AG08395 (cell line): ENCODE measurements around the gene DCAF12L1.

Experiments
- DNase-seq: peaks from one replicate; pipeline ENCODE4 v3.0.0; 2012; ENCODE audit warnings: mixed read lengths, low spot score

Gene DCAF12L1

DNA sequence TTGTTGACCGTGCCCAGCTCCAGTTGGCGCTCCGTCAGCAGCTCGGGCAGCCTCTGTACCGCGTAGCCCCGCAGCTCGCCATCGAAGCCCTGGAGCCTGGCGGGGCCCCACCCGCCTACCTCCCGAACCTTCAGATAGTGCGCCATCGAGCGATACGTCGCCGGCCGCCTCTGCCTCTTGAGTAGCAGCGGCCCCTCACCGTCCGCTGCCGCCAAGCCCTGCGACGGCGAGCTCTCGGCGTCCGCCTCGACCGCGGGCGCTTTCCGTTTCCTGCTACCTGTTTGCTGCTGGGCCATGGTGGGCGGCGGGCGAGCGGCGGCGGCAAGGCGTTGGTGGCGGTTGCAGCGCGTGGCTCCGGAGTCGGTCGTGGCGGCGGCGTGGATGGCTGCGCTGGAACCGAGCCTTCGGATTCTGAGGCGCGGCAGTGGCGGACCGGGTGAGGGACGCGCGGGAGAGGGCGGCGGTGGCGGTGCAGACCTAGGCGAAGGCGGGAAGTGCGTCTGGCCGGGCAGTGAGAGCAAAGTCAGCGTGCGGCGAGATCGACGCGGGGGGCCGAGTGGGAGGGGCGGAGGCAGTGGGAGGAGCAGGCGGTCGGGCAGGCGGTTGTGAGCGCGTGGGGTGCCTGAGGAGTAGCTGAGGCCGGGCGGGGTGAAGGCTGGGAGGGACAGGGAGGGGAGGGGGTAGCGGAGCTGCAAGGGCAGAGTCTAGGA, at the start of gene DCAF12L1:
Gene DCAF12L1 (minus strand): TSS at position 502 of the 710 bp plus-strand sequence. CDS start 206 bp downstream, at position 296.
- no peak for DNase-seq

DNA sequence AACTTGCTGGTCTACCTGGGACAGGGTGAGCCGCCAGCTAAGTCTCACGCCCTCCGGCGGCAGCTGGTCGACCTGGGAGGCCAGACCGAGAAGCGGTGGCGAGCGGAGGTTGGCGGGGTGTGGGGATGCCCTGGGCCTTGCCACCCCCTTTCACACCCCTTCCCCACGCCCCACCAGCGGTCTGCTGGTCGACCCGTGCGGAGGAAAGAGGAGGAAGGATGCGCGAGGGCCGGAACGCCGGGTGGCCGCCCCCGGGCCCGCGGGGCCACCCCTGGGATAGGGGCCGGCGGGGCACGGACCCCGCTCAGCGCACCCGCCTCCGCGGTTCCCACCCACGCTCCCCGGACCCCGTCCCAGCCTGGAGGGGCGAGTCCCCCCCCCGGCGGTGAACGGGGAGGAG, 28.3 kb upstream of the DCAF12L1 start:
- no peak for DNase-seq

DNA sequence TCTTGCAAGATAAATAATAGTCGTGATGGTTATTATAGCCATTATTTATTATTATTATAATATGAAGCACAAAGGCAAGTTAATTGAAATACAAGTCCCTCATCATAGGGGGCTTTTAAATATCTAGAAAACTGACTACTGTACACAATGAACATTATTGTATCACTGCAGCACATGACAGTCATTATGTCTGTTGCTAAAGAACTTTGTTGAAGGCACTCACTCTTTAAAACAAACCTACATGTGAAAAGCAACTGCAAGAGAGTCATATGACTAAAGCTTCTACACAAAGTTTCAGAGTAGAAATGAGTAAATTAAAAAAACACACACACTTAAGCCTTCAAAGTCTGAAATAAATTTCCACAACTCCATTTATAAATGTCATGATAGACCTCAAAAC, 23.3 kb upstream of the DCAF12L1 start:
- DNase-seq = no peak

DNA sequence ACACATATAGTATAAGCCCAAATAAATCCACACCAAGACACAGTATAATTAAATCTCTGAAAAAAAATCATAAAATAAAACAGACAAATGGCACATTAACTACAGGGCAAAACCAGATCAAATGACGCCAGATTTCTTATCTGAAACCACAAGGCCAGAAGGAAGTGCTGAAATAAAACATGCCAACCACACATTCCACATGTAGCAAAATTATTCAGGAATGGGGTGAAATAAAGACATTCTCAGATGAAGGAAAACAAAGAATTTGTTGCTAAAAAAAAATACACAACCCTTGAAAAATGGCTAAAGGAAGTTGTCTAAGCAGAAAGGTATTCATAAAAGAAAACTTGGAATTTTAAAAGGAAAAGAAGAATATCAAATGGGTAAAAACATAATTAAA, 4.5 kb upstream of the DCAF12L1 start:
- DNase-seq = no peak

DNA sequence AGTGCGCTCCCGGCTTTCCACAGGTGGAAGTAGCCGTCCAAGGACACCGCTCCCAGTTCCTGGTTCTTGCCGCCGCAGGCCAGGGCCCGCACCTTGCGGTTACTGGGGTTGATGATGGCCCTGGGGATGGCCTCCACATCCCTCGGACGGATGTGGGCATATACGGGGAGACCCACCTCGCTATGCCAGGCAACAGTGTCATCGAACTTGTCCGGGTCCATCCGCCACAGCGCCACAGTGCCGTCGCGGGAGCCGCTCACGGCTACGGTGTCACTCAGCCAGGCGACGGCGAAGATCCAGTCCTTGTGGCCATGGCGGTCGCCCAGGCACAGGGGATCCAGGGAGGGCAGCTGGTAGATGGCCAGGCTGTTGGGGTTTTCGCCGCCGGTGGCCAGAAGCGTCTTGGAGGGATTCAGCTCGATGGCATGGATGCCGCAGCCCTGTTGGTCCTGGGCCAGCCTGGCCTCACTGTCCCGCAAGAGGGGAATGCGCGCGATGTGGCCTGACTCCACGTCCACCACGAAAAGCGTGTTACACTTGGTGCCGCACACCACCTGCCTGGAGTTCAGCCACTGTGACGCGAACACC, 795 bp downstream of the DCAF12L1 start:
- no peak for DNase-seq

DNA sequence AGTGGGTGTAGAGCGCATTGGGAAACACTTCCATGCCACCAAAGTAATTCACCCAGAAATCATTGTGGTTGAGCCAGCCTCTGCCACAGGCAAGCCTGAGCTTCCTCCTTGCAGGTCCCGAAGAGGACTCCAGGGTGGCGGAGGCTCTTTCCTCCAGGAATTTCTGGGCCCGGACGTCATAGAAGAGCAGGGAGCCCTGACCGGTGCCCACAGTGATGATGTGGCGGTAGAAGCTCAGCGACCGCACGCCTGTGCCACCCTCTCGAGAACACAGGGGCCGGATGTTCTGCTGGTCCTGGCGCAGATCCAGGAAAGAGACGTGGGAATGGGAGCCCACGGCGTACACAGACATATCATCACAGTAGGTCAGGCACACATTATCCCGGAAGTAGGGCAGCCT, 1.3 kb downstream of the DCAF12L1 start:
- no peak for DNase-seq

DNA sequence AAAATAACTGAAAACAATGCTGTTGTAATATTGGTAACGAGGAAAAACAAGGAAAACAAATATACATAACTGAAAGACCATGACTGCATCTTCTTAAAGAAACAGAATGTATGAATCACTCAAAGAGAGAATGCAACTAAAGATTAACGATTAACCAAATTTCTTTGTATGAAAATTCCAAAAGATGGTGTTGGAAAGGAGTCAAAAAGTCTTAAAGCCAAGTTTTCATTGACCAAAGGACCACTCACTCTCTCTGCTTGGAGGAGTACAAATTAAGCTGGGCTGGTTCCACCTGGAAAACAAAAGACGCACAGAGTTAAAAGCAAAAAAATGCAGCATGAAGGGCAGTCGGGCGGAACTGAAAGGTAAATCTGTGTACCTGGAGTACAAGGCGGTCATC, 1.8 kb downstream of the DCAF12L1 start:
- no peak for DNase-seq

DNA sequence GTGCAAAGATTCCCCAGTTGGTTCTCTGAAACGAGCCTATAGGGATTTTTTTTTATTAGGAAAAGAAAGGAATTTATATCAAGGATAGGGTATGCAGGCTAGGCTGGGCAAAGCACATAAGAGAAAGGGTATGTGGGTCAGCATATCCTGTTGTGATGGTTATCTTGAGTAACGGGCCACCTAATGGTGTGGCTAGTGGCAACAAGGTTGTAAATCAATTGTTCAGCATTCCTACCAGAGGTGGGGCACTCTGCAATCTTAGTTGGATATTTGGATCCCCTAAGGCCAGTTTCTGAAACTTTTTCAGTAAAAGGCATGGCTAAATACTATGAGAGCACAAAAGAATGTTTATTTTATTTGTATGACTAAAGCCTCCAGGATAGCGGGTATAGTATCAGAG, 42.7 kb downstream of the DCAF12L1 start:
- no peak for DNase-seq
